Transverse colon (tissue), 4 donors: ENCODE data around the gene ZNF780A.
"Not testable (repeated sequence)": the region's sequence is repeated elsewhere in the genome, so short reads cannot be mapped to it uniquely, and the experiment has no call there.

Experiments used
- EP300 ChIP-seq: sonication (generic); formaldehyde crosslinking; IDR thresholded peaks from one replicate; pipeline ENCODE4 v1.6.1; 2017; ENCODE audit warnings: antibody characterized with exemption, low read depth
- POLR2A ChIP-seq: fragments of 450-650 bp; IDR thresholded peaks from one replicate; pipeline ENCODE4 v1.6.1; 2016; ENCODE audit warnings: antibody characterized with exemption, mild to moderate bottlenecking, moderate library complexity
- POLR2AphosphoS5 ChIP-seq, 3 donors: sonication (generic); formaldehyde crosslinking; IDR thresholded peaks; one replicate each; pipeline ENCODE4 v1.6.1; 2016; ENCODE audit warnings: antibody characterized with exemption in 3 of 3
- TF ChIP-seq, protein P1 (sequence below), 5 experiments: fragments of 200-600 bp in 3 of 5; fragments of 450-650 bp in 2 of 5; sonication (generic) in 3 of 5; IDR thresholded peaks; 1 replicate in 2 of 5; 2 replicates in 3 of 5; pipeline ENCODE4 v1.5.1; 2016 to 2017; ENCODE audit warnings: antibody characterized with exemption in 5 of 5, inconsistent platforms in 3 of 5, mild to moderate bottlenecking in 2 of 5, moderate library complexity in 1 of 5

DNA sequence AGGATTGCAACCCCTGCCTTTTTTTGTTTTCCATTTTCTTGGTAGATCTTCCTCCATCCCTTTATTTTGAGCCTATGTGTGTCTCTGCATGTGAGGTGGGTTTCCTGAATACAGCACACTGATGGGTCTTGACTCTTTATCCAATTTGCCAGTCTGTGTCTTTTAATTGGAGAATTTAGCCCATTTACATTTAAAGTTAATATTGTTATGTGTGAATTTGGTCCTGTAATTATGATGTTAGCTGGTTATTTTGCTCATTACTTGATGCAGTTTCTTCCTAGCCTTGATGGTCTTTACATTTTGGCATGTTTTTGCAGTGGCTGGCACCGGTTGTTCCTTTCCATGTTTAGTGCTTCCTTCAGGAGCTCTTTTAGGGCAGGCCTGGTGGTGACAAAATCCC is 49.0 kb downstream of the ZNF780A start:
- TF ChIP-seq POLR2AphosphoS5 (IDR thresholded peaks at IDR 0.05); POLR2A; EP300: not testable (repeated sequence)
- TF ChIP-seq, protein P1, sequence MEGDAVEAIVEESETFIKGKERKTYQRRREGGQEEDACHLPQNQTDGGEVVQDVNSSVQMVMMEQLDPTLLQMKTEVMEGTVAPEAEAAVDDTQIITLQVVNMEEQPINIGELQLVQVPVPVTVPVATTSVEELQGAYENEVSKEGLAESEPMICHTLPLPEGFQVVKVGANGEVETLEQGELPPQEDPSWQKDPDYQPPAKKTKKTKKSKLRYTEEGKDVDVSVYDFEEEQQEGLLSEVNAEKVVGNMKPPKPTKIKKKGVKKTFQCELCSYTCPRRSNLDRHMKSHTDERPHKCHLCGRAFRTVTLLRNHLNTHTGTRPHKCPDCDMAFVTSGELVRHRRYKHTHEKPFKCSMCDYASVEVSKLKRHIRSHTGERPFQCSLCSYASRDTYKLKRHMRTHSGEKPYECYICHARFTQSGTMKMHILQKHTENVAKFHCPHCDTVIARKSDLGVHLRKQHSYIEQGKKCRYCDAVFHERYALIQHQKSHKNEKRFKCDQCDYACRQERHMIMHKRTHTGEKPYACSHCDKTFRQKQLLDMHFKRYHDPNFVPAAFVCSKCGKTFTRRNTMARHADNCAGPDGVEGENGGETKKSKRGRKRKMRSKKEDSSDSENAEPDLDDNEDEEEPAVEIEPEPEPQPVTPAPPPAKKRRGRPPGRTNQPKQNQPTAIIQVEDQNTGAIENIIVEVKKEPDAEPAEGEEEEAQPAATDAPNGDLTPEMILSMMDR (IDR thresholded peaks at IDR 0.05), result not testable (repeated sequence)
